NCI-H128 (cell line): ENCODE results near the gene SECTM1.
"Not testable (repeated sequence)": the region's sequence is repeated elsewhere in the genome, so short reads cannot be mapped to it uniquely, and the experiment has no call there.

Source experiments
- DNase-seq: peaks from one replicate; lab custom pipeline; 2025; ENCODE audit not compliant: unreplicated experiment; lab: John Stamatoyannopoulos, UW

SECTM1 gene

GRCh38 chr17:82333279-82334171 lies at the start of gene SECTM1:
TSS of gene SECTM1 (minus strand) at chr17:82333766. CDS start at chr17:82327240, 6,526 bp downstream.
- no peak for DNase-seq

- DNase-seq, result no peak
Measured at GRCh38 chr17:82382933-82383255, 49.3 kb upstream of the SECTM1 start.

DNA sequence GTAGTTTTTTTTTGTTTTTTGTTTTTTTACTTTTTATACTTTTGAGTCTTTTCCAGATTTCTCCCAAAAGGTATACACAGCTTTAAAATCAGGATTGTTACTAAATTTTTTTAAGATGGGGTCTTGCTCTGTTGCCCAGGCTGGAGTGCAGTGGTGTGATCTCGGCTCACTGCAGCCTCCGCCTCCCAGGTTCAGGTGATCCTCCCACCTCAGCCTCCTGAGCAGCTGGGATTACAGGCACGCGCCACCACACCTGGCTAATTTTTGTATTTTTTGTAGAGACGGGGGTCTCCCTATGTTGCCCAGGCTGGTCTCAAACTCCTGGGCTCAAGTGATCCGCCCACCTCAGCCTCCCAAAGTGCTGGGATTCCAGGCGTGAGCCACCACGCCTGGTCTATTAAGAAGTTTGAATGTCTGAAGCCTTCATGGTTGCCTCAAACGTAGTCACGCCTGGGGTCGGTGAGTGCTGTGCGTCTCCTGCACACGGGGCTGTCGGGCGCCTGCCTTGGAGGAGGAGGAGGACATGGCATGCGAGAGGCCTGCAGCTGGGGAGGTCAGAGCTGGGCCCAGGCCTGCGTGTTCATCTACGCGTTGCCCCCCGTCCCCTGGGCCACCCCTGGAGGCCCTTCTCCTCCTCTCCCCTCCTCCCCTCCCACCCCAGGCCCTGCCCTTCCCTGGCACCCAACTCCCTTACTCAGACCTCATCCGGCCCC lies 48.8 kb upstream of the SECTM1 start:
- DNase-seq, result not testable (repeated sequence)

DNA sequence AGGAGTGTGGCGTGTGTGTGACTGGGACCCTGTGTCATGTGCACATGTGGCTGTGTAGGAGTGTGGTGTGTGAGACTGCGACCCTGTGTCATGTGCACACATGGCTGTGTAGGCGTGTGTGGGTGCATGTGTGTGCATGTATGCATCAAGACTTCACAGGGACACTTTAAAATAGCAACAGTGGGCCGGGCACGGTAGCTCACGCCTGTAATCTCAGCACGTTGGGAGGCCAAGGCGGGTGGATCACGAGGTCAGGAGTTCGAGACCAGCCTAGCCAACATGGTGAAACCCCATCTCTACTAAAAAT lies 48.1 kb upstream of the SECTM1 start:
- DNase-seq, result not testable (repeated sequence)

DNA sequence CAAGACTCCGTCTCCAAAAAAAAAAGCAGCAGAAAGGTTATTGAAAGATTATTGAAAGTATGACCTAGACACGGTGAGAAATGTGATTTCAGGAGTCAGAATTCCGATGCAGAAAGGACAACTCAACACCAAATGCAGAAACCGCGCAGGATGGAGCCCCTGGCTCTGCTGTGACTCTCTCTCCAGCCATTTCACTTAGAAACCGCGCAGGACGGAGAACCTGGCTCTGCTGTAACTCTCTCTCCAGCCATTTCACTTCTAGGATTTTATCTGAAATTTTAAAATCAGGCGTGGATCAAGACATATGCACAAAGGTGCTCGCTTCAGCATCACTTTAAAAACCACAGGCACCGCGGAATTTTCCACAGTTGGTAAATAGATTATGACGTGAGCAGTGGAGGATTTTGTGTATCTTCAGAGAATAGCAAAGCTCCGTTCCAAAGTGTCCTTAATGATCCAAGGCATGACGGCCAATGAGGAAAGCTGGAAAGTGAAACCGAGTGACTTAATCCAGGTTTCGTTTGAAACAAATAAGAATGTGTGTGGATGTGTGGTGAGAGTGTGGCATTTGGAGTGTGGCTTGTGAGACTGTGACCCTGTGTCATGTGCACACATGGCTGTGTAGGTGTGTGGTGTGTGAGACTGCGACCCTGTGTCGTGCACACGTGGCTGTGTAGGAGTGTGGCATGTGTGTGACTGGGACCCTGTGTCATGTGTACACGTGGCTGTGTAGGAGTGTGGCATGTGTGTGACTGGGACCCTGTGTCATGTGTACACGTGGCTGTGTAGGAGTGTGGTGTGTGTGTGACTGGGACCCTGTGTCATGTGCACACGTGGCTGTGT lies 47.5 kb upstream of the SECTM1 start:
- no peak for DNase-seq

- no peak for DNase-seq
Measured at GRCh38 chr17:82378741-82379021, 45.1 kb upstream of the SECTM1 start.

DNA sequence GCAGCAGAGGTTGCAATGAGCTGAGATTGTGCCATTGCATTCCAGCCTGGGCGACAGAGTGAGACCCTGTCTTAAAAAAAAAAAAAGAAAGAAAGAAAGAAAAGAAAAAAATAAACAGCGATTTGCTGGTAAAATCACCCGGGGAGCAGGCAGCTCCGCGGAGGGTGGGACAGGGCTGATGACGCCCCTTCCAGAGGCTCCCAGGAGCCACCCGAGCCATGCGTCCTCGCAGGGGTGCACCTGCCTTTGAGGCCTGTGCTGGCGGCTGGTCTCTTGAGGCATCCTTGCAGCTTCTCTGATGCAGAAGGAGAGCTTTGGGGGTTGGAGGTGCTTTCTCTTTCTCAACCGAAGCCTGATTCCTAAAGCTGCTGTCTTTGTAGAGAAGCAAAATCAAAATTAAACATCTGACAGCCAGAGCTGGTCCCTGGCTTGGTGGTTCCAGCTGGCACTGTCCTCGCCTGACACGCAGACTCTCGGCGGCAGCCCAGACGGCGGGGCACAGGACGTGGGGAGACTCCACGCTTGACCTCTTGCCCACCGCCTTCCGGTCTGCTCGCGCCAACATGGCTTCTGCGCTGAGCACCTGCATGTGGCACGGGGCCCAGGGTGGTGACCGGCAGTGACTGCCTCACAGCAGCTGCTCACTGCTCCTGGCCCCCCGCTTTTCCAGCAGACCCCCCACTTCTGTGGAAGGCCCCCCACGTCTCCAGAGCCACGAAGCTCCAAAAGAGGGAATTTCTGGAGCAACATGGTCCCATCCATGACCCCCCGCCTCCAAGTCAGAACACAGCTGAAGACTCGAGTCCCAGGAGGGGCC lies 44.6 kb upstream of the SECTM1 start:
- no peak for DNase-seq

DNA sequence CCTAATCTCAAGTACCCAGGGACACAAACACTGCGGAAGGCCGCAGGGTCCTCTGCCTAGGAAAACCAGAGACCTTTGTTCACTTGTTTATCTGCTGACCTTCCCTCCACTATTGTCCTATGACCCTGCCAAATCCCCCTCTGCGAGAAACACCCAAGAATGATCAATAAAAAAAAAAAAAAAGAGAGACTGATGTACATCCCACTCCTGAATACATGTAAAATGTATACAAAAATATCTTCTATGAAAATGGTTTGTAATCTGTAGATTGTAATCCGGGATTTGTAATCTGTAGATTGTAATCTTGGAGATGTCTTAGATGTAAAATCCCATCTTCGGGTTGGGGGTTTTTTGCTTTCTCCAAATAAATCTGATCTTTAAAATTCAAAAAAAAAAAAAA lies 43.7 kb upstream of the SECTM1 start:
- not testable (repeated sequence) for DNase-seq

GRCh38 chr17:82376042-82376730 lies 42.6 kb upstream of the SECTM1 start:
- DNase-seq, result no peak

DNA sequence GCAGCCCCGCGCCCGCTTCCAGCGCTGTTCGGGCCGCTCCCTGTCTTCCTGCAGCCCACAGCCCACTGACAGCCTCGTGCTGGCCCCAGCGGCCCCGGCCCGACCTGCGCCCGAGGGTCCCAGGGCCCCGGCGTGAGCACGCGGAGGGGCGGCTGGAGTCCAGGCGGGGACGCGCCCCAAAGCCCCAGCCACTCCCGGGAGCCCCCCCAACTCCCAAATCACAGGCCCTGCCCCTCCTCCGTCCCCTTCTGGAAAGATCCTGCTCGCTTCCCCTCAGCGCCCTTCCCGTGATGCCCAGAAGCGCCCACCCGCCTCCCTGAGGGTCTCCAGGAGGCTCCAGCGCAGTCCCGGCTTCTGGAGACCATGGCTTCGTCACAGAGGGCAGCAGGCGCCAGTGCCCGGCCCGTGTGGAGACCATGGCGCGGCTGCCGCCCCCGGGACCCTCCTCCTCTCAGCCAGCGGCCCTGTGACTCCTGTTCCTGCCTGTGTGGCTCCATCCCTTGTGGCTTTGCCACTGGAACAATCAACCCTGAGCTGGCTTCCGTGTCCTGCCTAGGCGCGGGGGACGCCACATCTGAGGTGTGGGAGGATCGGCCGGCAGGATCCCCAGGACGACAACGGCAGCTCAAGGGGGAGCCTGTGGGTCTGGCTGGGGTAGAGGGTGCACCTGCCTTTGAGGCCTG lies 41.9 kb upstream of the SECTM1 start:
- no peak for DNase-seq

DNA sequence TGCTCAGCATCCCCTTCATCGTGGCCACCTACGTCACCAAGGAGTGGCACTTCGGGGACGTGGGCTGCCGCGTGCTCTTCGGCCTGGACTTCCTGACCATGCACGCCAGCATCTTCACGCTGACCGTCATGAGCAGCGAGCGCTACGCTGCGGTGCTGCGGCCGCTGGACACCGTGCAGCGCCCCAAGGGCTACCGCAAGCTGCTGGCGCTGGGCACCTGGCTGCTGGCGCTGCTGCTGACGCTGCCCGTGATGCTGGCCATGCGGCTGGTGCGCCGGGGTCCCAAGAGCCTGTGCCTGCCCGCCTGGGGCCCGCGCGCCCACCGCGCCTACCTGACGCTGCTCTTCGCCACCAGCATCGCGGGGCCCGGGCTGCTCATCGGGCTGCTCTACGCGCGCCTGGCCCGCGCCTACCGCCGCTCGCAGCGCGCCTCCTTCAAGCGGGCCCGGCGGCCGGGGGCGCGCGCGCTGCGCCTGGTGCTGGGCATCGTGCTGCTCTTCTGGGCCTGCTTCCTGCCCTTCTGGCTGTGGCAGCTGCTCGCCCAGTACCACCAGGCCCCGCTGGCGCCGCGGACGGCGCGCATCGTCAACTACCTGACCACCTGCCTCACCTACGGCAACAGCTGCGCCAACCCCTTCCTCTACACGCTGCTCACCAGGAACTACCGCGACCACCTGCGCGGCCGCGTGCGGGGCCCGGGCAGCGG lies 41.2 kb upstream of the SECTM1 start:
- no peak for DNase-seq

- no peak for DNase-seq
Measured at GRCh38 chr17:82373731-82374625, 40.4 kb upstream of the SECTM1 start.

GRCh38 chr17:82373072-82373452 lies 39.5 kb upstream of the SECTM1 start:
- DNase-seq, result not testable (repeated sequence)

GRCh38 chr17:82372249-82373071 lies 38.9 kb upstream of the SECTM1 start:
- no peak for DNase-seq

DNA sequence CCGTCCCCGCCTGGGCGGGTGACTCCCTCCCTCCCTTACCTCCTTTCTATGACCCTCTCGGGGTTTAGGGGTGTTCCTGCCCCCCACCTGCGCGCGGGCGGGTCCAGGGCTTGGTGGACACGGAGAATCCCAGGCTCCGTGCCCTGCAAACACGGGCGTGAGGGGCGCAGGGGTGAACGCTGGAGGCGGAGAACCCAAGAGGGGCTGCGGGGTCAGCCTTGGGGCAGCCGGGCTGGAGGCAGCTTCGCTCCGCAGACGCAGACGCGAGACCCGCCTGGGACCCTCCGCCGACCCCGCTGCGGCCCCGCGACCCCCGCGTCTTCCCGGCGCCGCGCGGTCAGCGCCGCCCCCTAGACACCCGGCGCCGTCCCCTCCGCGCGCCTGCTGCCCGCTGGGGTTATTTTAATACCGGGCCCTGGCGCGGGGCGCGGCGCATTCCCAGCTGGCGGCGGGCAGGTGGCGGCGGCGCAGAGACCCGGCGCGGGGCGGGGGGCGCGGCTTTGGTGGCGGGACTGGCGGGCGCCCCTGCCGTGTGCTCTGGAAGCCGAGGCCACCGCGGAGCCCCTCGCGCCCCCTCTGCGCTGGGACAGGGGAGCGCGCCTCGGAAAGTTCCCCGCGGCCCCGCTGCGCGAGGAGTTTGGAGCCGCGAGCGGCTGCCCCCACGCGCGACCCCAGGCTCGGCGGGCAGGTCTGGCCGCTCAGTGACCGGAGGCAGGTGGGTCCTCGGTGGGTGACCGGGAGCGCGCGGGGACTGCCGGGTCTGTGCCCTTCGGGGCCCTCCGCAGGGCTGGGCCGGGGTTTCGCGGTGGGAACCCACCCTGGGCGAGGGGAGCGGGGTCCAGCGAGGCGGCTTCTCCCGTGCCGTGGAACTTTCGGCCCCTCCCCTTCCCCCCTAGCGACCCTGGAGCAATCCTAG lies 38.0 kb upstream of the SECTM1 start, which contains the start of gene UTS2R:
TSS of gene UTS2R (plus strand) at position 433 of the 916 bp plus-strand sequence. CDS start 2,560 bp downstream, outside the sequence.
- DNase-seq, result no peak
